NCI-H2107 treated with DMSO at 0.1 percent for 48 hours (cell line): ENCODE measurements around the gene FAM185A.
A peak's percentile ranks its signal among the peaks of the same experiment; 100 is the strongest.
"Not testable (repeated sequence)": the region's sequence is repeated elsewhere in the genome, so short reads cannot be mapped to it uniquely, and the experiment has no call there.

ENCODE experiments used
- DNase-seq: peaks from one replicate; lab custom pipeline; 2025; ENCODE audit not compliant: unreplicated experiment; lab: John Stamatoyannopoulos, UW

Gene FAM185A

DNA sequence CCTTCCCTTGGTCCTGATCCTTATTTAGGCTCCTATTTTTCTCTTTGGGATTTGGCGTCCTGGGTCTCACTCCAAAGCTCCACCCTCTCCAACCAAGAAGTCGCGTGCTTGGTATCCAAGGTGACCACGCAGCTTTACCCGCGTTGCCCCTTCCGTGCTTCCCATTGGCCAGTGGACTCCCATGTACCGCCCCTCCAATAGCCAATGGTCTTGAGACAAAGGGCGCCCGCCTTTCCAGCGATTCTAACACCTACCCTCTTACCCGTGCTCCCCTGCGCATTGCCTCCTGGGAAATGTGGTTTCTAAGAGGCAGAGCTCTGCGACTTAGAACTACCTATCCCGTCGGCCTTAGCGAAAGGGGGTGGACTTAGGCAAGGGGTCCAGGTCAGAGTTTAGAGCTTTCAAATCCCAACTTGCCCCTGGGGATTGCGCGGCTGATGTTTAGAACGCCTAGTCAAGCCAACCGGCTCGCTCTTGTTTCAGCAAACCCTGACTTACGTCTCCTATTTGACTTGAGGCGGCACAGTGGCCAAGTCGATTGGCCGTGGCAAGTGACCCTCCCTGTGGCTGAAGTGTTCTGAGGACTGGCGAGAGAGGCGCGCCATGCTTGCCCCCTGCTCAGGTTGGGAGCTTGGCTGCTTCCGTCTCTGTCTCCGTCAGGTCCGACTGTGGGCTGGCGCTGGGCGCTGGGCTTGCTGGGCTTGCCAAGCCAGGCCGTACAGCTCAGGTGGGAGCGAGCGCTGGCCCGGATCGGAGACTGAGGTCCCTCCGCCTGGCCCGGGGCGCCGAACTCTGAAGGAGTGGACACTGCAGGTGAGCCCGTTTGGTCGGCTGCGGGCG, at the start of gene FAM185A:
Gene FAM185A (plus strand): TSS at position 395 of the 840 bp plus-strand sequence. CDS start 209 bp downstream, at position 604.
- DNase-seq, result peak; percentile 99

- DNase-seq, result not testable (repeated sequence)
These were observed 35.6 kb upstream of the FAM185A start for GRCh38 chr7:102713011-102713690.

GRCh38 chr7:102713691-102714080, 35.1 kb upstream of the FAM185A start:
- DNase-seq, result not testable (repeated sequence)

DNA sequence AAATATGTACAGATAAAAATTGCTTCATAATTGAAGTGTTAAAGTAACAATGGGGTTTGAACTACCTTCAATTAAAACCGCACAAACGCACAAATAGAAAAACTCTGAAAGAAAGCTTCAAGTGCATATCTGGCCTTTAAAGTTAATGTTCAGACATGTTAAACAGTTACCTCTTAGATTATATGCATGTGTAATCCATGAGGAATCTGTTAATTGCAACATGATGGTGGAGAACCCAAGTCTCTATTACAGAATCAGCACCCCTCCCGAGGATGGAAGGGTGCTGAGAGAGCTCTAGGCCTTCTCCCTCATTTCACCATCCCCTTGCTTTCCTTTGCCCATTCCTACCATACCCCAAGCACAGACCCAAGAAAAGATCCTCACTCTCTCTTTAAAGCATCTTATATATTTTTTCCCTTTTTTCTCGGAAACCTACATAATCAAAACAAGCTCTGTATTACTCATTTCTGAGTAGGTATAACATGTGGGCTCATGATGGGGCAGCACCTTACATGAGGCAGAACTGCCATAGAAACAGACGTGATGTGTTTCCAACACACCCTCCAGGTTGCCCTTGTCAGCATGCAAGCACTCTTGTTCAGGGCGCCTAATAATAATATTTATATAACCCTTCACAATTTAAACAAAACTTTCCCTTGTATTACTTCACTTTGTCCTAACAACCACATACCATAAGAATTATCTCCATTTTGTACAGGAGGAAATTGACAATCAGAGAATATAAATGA, 33.9 kb upstream of the FAM185A start:
- DNase-seq, result not testable (repeated sequence)

DNA sequence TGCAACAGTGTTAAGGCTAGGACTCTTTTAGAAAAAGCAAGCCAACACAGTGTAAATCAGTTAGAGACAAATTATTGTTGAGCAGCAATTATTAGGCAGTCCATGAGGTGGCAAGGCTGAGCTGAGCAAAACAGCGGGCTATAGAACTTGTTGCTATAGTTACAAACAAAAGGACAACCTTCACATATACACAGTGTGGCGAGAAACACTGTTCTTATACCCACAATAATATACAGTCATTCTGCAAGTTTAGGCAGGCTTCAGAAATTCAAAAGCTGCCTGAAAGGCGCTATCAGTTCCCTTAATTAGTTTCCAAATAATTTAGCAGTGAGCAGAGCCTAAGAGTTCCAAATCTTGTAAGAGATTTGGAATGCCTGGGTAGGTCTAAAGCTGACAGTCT, 33.1 kb upstream of the FAM185A start:
- not testable (repeated sequence) for DNase-seq

- not testable (repeated sequence) for DNase-seq
These were observed 30.3 kb upstream of the FAM185A start for GRCh38 chr7:102718491-102718890.

- DNase-seq, result not testable (repeated sequence)
These were observed 22.6 kb upstream of the FAM185A start for GRCh38 chr7:102726170-102726569.

GRCh38 chr7:102729670-102730069, 19.1 kb upstream of the FAM185A start:
- not testable (repeated sequence) for DNase-seq

DNA sequence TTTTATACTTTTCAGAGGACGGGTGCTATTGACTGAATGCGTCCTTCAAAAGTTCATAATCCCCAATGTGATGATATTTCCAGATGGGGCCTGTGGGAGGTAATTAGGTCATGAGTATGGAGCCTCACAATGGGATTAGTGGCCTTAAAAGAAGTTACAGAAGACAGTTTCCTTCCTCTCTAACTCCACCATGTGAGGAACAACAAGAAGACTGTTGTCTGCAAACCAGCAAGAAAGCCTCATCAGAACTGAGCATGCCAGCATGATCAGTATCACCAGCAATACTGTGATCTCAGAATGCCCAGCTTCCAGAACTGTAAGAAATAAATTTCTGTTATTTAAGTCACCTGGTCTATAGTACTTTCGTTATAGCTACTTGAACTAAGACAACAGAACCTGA, 18.4 kb upstream of the FAM185A start:
- DNase-seq, result not testable (repeated sequence)

- DNase-seq, result not testable (repeated sequence)
These were observed 6.6 kb upstream of the FAM185A start for GRCh38 chr7:102742002-102742771.

GRCh38 chr7:102743861-102744260, 4.9 kb upstream of the FAM185A start:
- not testable (repeated sequence) for DNase-seq

- peak; percentile 24 for DNase-seq
These were observed 3.1 kb upstream of the FAM185A start for GRCh38 chr7:102745494-102746288.

DNA sequence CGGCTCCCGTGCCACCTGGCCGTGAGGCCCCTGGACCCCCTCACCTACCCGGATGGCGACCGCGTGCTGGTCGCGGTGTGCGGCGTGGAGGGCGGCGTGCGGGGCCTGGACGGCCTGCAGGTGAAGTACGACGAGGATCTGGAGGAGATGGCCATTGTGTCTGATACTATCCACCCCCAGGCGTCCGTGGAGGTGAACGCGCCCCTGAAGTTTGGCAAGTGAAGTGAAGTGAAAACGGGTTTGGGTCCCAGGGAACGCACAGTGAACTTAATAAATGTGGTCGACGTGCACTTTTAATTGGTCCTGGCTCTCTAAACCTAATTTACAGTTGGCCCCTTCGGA, 617 bp downstream of the FAM185A start:
- DNase-seq, result not testable (repeated sequence)

DNA sequence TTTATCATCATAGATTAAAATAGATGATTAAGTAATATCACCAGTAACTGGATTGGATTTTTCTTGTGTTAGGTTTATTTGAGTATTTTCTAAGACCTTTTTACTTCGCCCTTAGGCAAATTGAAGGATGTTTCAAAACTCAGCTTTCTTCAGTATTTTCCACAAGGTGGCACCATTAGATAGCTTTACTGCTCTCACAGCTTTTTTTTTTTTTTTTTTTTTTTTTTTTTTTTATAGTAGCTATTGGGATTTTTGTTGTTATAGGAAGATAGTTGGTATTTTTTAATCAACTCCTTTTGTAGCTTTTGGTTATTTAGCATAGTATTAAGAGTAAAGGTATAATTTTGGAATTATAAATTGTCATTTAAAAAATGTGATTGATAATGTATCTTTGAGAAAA, 9.4 kb downstream of the FAM185A start:
- not testable (repeated sequence) for DNase-seq

DNA sequence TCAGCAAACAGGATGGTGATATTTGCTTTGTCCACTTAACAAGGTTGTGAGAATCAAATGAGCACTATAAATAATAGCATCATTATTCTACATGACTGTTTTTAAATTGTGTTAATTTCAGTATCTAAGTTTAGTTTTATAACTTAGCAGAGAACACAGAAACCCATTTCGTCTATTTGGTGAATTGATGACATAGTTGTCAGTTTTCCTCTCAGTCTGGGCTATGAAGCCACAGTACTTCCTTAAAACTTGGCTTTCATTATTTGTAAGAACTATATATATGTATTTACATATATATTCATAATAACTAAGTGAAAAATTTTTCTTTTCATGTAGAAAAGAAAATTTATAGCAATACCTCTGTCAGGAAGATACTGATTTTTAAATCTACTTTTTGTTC, 11.1 kb downstream of the FAM185A start:
- not testable (repeated sequence) for DNase-seq

DNA sequence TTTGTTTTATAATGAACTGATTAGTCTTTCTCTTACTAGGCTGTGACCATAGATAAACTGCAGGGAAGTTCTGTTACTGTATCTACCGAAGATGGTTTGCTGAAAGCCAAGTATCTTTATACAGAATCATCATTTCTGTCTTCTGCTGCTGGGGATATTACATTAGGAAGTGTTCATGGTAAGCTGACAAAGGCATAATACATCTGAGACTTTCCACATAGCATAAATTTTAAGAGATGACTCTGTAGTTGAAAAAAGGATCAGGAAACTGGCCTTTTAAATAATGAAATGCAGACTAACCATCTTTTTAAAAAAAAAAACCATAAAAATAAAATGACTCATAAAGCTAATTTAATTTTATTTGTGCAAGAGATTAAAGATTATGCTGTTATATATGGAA, 12.4 kb downstream of the FAM185A start:
- DNase-seq, result not testable (repeated sequence)

- peak; percentile 31 for DNase-seq
These were observed 14.6 kb downstream of the FAM185A start for GRCh38 chr7:102763295-102763905.

DNA sequence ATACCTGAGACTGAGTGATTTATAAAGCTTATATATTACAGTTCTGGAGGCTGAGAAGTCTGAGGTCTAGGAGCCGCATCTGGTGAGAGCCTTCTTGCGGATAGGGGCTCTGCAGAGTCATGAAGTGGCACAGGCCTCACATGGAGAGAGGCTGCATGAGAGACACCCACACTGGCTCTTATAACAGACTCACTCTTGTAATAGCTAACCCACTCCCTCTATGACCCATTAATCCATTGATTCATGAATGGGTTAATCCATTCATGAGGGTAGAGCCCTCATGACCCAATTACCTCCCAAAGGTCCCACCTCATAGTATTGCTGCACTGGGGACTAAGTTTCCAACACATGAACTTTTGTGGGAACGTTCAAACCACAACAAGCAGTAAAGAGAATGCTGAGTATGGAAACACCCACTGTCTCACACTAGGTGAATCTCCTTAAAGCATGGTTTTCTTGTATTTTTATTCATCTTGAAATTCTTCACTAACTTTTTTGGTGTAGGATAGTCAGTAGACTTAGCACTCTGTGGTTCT, 20.9 kb downstream of the FAM185A start:
- DNase-seq, result not testable (repeated sequence)

- not testable (repeated sequence) for DNase-seq
These were observed 21.7 kb downstream of the FAM185A start for GRCh38 chr7:102770467-102770866.
